HepG2 (cell line): ENCODE results near the gene STK24. TPM values are rescaled to one million over a fixed set of nuclear protein-coding genes. Genes with fewer than 3 reads are reported as not detected.
"Not testable (repeated sequence)": the region's sequence is repeated elsewhere in the genome, so short reads cannot be mapped to it uniquely, and the experiment has no call there.

Experiments used
- ATAC-seq: fragments of 200-7000 bp; cut with Tn5 transposase; 3 replicates; pipeline ENCODE4 v1.9.1; 2020; ENCODE audit warnings: mild to moderate bottlenecking, moderate library complexity
- BruUV-seq: library from RNA; stranded (reverse); fragments of 400-500 nt; replicated peaks from 2 replicates; lab custom pipeline; 2021; lab: Mats Ljungman, UMichigan
- CTCF ChIA-PET: fragments of 300-600 bp; formaldehyde crosslinking; extraction: SDS; loops from one replicate; lab custom pipeline; 2021; ENCODE audit warnings: low total read pairs, inconsistent platforms, low intra/inter-chr PET ratio; lab: Yijun Ruan, JAX
- POLR2A ChIA-PET: fragments of 350-600 bp; sonication (Branson Sonifier 250); formaldehyde crosslinking; loops from one replicate; lab custom pipeline; 2020; ENCODE audit warnings: antibody characterized with exemption, inconsistent platforms; lab: Yijun Ruan, JAX
- DNase-seq: peaks from one replicate; pipeline ENCODE4 v3.0.0-alpha.2; 2015; ENCODE audit warnings: low spot score
- FAIRE-seq: peaks from 3 replicates; lab custom pipeline; 2011; peaks lifted over from hg19 to GRCh38; lab: Jason Lieb, UNC
- H2AFZ ChIP-seq: one replicate; pipeline ENCODE4 v1.6.1; 2011; ENCODE audit warnings: low read length, inconsistent platforms
- H3K27ac ChIP-seq: fragments of 300-600 bp; 3 replicates; pipeline ENCODE4 v1.8.0; 2011; ENCODE audit warnings: mixed run types, mild to moderate bottlenecking, mixed read lengths, low read length, inconsistent platforms; ENCODE audit not compliant: insufficient read depth; ENCODE audit errors: extremely low read length
- H3K27me3 ChIP-seq, 2 experiments: fragments of 200-600 bp in 1 of 2; 2 replicates in 1 of 2; 3 replicates in 1 of 2; pipeline versions ENCODE4 v1.6.0 to v1.8.0; 2011; ENCODE audit warnings: low read length in 2 of 2, mild to moderate bottlenecking in 2 of 2, moderate library complexity in 2 of 2, inconsistent platforms in 1 of 2; ENCODE audit not compliant: insufficient read depth in 2 of 2, control insufficient read depth in 1 of 2
- H3K36me3 ChIP-seq, 2 experiments: fragments of 200-600 bp in 1 of 2; replicated peaks in 1 of 2; 2 replicates in 1 of 2; 3 replicates in 1 of 2; pipeline versions ENCODE4 v1.5.1 to v1.8.0; 2011; ENCODE audit warnings: low read length in 2 of 2, inconsistent platforms in 1 of 2; ENCODE audit not compliant: insufficient read depth in 2 of 2, control insufficient read depth in 1 of 2
- H3K4me1 ChIP-seq: 2 replicates; pipeline ENCODE4 v1.5.1; 2012; ENCODE audit warnings: low read length, inconsistent platforms; ENCODE audit not compliant: insufficient read depth
- H3K4me2 ChIP-seq: 2 replicates; pipeline ENCODE4 v1.6.0; 2011; ENCODE audit warnings: low read depth, low read length, inconsistent platforms
- H3K4me3 ChIP-seq, 3 experiments: fragments of 200-600 bp in 1 of 3; sonication (generic), shearing (Covaris generic) in 1 of 3; replicated peaks in 1 of 3; 2 replicates each; pipeline ENCODE4 v1.5.1; 2011 to 2016; ENCODE audit warnings: low read length in 3 of 3, inconsistent platforms in 2 of 3, low read depth in 2 of 3, mild to moderate bottlenecking in 2 of 3, control low read depth in 1 of 3, mixed read lengths in 1 of 3; ENCODE audit not compliant: insufficient read depth in 1 of 3
- H3K79me2 ChIP-seq: one replicate; pipeline ENCODE4 v1.6.1; 2011; ENCODE audit warnings: low read length, inconsistent platforms; ENCODE audit not compliant: insufficient read depth
- H3K9ac ChIP-seq: 2 replicates; pipeline ENCODE4 v1.6.0; 2011; ENCODE audit warnings: mild to moderate bottlenecking, low read depth, low read length, inconsistent platforms; ENCODE audit not compliant: insufficient read depth
- H3K9me3 ChIP-seq: 2 replicates; pipeline ENCODE4 v1.5.1; 2012; ENCODE audit warnings: mild to moderate bottlenecking, low read length
- H4K20me1 ChIP-seq: 2 replicates; pipeline ENCODE4 v1.6.0; 2011; ENCODE audit warnings: inconsistent platforms, mild to moderate bottlenecking, low read length, moderate library complexity; ENCODE audit not compliant: insufficient read depth
- MLX ChIP-seq: IDR thresholded peaks from 2 replicates; pipeline ENCODE4 v1.6.1; 2016
- STAG1 ChIP-seq: sonication (generic); formaldehyde crosslinking; IDR thresholded peaks from 2 replicates; pipeline ENCODE4 v1.4.0; 2020; ENCODE audit warnings: missing genetic modification reagents
- ZBTB40 ChIP-seq, 2 experiments: fragments of 450-650 bp in 1 of 2; sonication (generic) in 1 of 2; formaldehyde crosslinking in 1 of 2; IDR thresholded peaks; 2 replicates each; pipeline versions ENCODE4 v1.6.1 to v1.8.0; 2016 to 2022; ENCODE audit warnings: antibody characterized with exemption in 1 of 2, mild to moderate bottlenecking in 1 of 2, missing genetic modification reagents in 1 of 2
- ZNF572 ChIP-seq: sonication (generic); formaldehyde crosslinking; IDR thresholded peaks from 2 replicates; pipeline ENCODE4 v1.5.1; 2020; ENCODE audit warnings: mild to moderate bottlenecking, missing genetic modification reagents
- WGBS: methylation state at CpG from one replicate; pipeline ENCODE4 v1.1.6; 2017; ENCODE audit warnings: low lambda C conversion rate; 5-methylcytosine and 5-hydroxymethylcytosine counted together
- in situ Hi-C: cut with HindIII; loops from 2 replicates; pipeline ENCODE4 v1.10.0; 2017; ENCODE audit warnings: low pct_unique_long_range_greater_than_20kb; ENCODE audit not compliant: extremely low pct_ligation_motif_present
- intact Hi-C: fragments of 100-400 bp; cut with micrococcal nuclease; formaldehyde crosslinking; loops from one replicate; pipeline ENCODE4 v1.10.0; 2022; ENCODE audit not compliant: unreplicated experiment
- polyA plus RNA-seq, 8 experiments: library from polyadenylated mRNA; depleted of rRNA in 3 of 8; stranded (reverse) in 7 of 8; unstranded in 1 of 8; fragments of >200 nt; fragmentation: Illumina TruSeq in 4 of 8; extraction: Trizol in 4 of 8; gene quantifications; 2 replicates each; pipeline versions ENCODE4 v1.2.1 to v1.2.3, GENCODE V29; 2011 to 2016; ENCODE audit warnings: low read depth in 4 of 8, missing spikeins in 1 of 8, mixed read lengths in 1 of 8; ENCODE audit not compliant: insufficient read depth in 1 of 8
- total RNA-seq, 5 experiments: library from RNA; depleted of rRNA; stranded (reverse); fragments of >200 nt; fragmentation: Illumina TruSeq; extraction: Trizol; gene quantifications; 2 replicates each; pipeline ENCODE4 v1.2.3, GENCODE V29; 2016; ENCODE audit warnings: low read depth in 1 of 5

The STK24 gene
- total and polyA plus RNA-seq, 2 of the 13 experiments (the other 11 are each of a cell fraction or from before 2014, with no cell fraction given) = 51.3 to 73.0 TPM

- Histone ChIP-seq H3K79me2 (no peaks in the 10 kb centered on the region), H2AFZ (no peak overlapping the region), H3K27me3 (no peaks in the 10 kb centered on the region), H4K20me1 (peaks cover 3% of the 10 kb centered on the region; the same call in 1 of the 2 replicates), H3K4me2 (no peak overlapping the region), H3K36me3 (peaks cover 38 to 88% of the 10 kb centered on the region in 2 experiments), H3K9ac (no peak overlapping the region), H3K4me1 (no peaks in the 10 kb centered on the region), H3K27ac (no peak overlapping the region), H3K4me3 (no peak overlapping the region), H3K9me3 (no peaks in the 10 kb centered on the region)
- no TSS peak for BruUV-seq
- in situ Hi-C loops = no loop called here
- FAIRE-seq (no peak), ATAC-seq (0 out of 3 replicates have a peak, but pooled peaks have one; percentile 11), DNase-seq (no peak)
- POLR2A ChIA-PET = no interaction called here
- intact Hi-C loops = no loop called here
- CTCF ChIA-PET = no interaction called here
- WGBS = 84% methylated on average over 7 of the region's 7 CpGs
- TF ChIP-seq ZBTB40 (IDR thresholded peaks at IDR 0.05) = no peak
- TF ChIP-seq ZBTB40 (CRISPR knock-in tag; IDR thresholded peaks at IDR 0.05) = peak; percentile 82
- 0 out of 2 replicates have a peak, but pooled peaks have one; percentile 3 for TF ChIP-seq STAG1 (CRISPR knock-in tag)
- no peak for TF ChIP-seq MLX (CRISPR knock-in tag)
- no peak for TF ChIP-seq ZNF572 (CRISPR knock-in tag)
Observed at GRCh38 chr13:98413796-98414195, 163.1 kb downstream of the STK24 start.

GRCh38 chr13:98413278-98413677 lies 163.6 kb downstream of the STK24 start:
- H3K9me3 ChIP-seq, H3K79me2 ChIP-seq, CTCF ChIA-PET, DNase-seq, H2AFZ ChIP-seq, FAIRE-seq, POLR2A ChIA-PET, H3K27me3 ChIP-seq, in situ Hi-C loops, H4K20me1 ChIP-seq, H3K4me3 ChIP-seq, H3K4me1 ChIP-seq, ATAC-seq, H3K9ac ChIP-seq, H3K27ac ChIP-seq, H3K4me2 ChIP-seq, intact Hi-C loops, BruUV-seq: not testable (repeated sequence)
- H3K36me3 ChIP-seq = peaks cover 37 to 86% of the 10 kb centered on the region in 2 experiments
- 100% methylated on average over 3 of the region's 3 CpGs for WGBS
